ENCODE measurements around the gene COL13A1.

DNA sequence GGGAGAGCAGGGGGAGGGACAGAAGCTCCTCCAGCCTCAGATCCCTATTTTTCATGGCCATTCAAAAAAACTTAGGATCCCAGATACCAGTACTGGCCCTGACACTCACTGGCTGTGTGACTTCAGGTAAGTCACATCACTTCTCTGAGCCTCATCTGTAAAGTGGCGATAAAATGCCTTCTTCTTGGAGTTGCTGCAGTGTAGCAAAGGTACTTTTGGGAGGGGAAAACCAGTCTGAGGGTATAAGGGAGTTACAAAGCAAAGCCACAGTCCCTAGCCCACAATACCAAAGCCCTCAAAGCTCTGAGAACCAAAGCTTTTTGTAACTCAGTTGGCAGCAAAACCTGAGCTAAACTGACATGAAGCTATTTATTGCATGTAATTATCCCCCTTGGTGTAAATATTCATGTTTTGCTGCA is 43.4 kb upstream of the COL13A1 start:
- TF ChIP-seq, protein P1, sequence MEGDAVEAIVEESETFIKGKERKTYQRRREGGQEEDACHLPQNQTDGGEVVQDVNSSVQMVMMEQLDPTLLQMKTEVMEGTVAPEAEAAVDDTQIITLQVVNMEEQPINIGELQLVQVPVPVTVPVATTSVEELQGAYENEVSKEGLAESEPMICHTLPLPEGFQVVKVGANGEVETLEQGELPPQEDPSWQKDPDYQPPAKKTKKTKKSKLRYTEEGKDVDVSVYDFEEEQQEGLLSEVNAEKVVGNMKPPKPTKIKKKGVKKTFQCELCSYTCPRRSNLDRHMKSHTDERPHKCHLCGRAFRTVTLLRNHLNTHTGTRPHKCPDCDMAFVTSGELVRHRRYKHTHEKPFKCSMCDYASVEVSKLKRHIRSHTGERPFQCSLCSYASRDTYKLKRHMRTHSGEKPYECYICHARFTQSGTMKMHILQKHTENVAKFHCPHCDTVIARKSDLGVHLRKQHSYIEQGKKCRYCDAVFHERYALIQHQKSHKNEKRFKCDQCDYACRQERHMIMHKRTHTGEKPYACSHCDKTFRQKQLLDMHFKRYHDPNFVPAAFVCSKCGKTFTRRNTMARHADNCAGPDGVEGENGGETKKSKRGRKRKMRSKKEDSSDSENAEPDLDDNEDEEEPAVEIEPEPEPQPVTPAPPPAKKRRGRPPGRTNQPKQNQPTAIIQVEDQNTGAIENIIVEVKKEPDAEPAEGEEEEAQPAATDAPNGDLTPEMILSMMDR (IDR thresholded peaks at IDR 0.05; ENCODE audit: insufficient read depth, low read depth, low read length): no peak
- TF ChIP-seq EZH2 (IDR thresholded peaks at IDR 0.05; ENCODE audit: insufficient read depth, low read length): no peak

Data from astrocyte (in vitro differentiated cells and primary cell).